NCI-H2081 (cell line): ENCODE measurements around the gene BUB1.
"Not testable (repeated sequence)": the region's sequence is repeated elsewhere in the genome, so short reads cannot be mapped to it uniquely, and the experiment has no call there.

ENCODE experiments used
- DNase-seq, 2 experiments: peaks; one replicate each; lab custom pipeline; 2025; lab: John Stamatoyannopoulos, UW

BUB1 gene

DNA sequence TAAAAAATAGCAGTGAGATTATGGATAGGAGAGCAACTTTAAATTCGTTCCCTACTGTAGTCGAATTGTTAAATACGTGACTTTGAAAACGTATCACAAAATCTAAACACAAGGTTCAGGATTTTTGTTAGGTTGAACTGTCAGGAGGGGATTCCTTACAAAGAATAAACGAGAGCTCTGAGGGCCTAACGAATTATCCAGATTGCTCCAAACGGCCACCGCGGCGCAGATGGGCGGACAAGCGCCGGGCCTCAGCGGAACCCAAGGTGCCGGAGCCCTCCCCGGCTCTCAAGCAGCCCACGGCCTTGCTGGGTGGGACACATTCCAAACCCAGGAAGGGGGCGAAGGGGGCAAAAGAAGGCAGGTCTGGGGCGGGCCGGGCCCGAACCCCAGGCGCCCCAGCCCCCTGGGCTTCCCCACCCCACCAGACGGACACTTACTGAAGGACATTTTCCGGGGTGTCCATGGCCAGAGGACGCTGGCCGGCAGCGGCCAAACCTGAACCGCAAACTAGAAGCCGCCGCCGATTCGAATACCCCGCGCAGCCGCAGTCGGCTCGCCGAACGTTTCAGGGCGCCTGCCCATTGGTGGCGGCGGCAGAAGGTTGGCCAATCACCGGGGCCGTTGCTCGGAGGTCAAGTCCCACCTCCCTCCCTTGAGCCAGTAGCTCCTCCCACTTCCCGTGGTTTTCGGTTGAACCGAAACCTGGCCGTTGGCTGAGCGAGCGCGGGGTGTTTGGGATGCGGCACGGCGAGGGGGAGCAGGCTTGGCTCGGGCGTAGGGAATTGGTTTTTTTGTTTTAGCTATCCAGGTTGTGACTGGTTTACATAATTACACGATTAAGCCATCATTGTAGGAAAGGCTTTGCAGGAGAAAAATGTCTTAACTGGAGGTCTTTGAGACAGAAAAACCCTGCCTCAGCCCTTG, at the start of gene BUB1:
Gene BUB1, minus strand, starts transcription at position 534 of the 927 bp plus-strand sequence. Its CDS starts 68 bp downstream, at position 466.
- peak; percentile 95 to 96 for DNase-seq

DNA sequence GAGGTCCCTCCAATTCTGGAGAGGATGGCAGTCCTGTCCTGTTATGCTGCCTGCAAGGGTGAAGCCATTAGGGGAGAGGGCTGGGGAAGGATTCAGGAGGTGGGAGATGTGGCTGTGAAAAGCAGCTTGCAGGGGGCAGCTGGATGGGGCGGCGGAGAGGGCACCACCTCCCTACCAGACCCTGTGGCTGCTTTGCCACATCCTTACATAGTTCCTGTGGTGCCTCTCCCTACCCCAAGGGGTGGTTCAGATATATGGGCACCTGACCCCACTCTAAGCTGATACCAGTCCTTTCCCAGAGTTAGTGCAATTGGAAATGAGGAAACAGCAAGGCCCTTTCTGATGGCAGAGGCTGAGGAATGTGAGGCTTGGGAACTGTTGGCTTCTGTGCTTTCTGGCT, 48.4 kb upstream of the BUB1 start:
- no peak for DNase-seq

DNA sequence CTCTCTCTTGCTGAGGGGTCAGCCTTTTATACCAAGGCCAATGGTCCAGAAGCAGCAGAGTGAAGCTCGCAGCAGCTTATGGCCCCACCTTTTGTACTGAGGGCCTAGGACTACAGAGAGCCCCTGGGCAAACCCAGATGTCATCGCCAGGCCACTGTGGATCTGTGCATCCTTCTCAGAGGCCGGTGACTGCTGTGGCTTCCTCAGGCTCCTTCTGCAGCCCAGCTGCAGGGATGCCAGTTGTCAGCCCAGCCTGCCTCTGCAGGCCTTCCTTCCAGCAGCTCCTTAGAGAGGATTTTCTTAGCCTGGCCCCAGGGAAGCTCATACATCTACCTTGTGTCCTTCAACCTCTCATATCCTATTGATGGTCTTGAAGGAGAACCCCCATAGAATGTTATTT, 48.0 kb upstream of the BUB1 start:
- no peak for DNase-seq

DNA sequence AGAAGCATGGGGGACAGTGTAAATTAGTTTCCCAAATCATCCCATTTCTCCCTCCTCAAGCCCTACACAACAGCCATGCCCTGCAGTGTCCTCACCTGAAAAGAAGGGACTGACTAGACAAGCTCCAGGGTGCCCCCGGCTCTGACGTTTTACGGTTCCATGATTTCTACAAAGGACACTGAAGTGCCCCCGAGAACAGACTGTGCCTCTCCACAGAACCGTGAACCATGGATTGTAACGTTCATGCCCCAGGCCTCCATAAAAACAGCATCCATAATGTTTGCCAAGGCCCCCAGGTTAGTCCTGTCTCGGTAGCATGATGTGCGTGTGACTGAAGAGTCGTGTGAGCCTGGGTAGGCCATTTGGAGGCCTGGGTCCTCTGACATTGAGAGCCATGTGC, 47.5 kb upstream of the BUB1 start:
- no peak for DNase-seq

DNA sequence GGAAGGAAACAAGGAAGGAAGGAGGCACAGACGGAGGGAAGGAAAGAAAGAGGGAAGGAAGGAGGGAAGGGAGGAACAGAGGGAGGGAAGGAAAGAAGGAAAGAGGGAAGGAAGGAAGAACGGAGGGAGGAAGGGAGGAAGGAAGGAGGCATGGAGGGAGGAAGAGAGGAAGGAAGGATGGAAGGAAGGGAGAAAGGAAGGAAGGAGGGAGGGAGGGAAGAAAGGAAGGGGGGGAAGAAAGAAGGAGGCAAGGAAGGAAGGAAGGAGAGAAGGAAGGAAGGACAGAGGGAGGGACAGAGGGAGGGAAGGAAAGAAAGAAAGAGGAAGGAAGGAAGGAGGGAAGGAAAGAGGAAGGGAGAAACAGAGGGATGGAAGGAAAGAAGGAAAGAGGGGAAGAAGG, 47.0 kb upstream of the BUB1 start:
- DNase-seq, result no peak

DNA sequence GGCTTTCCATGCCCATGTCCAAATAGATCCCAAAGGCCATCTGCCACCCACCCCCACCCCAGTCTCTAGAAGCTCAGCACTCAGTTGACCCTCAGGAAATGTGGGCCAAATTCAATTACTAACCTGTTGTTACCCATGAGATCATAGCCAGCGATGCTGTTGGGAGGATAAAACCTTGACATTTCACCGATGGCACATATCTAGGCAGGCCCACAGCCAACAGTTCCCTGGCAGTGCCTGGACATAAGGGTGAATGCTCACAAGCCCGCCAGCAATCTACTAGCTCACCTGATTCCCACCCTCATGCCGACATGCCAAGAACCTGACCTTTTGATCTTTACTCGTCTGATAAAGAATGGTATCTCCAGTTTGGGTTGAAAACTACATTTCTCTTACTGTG, 42.7 kb upstream of the BUB1 start:
- no peak for DNase-seq

DNA sequence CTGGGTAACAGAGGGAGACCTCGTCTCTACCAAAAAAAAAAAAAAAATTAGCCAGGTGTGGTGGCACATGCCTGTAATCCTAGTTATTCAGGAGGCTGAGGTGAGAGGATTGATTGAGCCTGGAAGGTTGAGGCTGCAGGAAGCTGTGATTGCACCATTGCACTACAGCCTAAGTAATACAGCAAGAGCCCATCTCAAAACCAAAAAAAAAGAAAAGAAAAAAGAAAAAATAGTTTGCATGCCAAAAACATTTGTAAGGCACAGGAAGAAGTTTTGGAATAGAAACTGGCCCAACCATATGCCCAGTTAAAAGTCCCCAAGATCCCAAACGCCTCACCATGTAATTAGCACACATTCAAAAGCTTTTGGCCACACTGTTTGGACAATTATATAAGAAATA, 41.1 kb upstream of the BUB1 start:
- DNase-seq, result no peak

DNA sequence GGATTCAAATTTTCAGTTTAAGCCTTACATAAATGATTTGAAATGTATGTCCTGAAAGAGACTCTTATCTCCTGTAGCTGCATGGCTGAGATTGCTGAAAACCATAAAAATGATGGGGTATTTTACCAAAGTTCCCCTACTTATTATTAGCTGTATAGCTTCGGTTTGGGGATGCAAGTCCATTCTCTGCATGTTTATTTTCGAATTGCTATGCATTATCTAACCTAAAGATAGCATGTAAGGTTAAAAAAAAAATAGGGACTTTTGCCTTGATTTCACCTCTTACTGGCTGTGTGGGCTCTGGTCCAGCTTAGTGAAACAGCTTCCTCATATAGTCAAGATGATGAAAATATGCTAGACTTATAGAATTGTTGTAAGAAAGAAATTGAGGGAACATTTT, 40.5 kb upstream of the BUB1 start:
- no peak for DNase-seq

DNA sequence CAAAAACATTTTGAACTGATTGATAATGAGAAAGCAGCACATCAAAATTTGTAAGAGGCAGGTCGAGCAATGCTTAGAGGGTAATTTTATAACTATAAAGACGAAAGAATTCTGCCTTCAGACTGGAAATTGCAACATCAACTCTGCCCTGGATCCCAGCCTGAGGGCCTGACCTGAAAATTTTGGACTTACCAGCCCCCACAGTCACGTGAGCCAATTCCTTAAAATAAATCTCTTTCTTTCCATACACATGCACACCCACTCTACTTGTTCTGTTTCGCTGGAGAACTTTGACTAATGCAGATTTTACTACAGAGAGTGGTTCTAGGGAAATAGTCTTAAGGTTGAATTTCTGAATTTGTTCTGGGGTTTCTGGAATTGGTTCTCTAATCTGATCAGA, 39.9 kb upstream of the BUB1 start:
- no peak for DNase-seq

DNA sequence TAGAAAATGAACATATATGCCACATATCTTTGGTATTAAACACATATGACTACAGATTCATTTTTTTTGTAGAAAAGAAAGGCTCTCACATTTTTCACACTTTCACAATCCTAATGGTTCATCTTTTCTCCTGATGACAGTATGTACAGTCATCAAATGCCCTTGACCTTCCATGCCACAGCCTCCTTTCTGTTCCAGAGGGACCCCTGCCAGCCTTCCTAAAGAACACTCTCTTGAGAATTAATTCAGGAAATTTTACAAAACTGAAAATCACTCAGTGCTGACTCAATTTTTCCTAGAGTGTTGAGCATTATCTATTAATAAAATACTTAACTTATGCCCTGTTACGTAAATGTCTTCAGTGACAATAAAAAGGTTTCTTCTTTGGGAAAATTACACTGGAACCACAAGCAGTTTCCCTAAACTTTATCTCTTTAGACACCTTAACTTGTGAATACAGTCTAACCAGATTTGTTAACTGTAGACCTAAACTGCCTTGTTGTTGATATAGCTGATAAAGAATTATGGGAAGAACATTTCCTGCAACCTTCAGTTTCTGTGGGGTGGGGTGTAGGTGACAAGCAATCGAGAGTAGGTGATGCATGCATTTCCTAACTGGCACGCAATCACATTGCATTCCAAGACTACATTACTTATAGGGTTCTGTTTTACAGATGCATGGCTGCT, 39.2 kb upstream of the BUB1 start:
- no peak for DNase-seq

DNA sequence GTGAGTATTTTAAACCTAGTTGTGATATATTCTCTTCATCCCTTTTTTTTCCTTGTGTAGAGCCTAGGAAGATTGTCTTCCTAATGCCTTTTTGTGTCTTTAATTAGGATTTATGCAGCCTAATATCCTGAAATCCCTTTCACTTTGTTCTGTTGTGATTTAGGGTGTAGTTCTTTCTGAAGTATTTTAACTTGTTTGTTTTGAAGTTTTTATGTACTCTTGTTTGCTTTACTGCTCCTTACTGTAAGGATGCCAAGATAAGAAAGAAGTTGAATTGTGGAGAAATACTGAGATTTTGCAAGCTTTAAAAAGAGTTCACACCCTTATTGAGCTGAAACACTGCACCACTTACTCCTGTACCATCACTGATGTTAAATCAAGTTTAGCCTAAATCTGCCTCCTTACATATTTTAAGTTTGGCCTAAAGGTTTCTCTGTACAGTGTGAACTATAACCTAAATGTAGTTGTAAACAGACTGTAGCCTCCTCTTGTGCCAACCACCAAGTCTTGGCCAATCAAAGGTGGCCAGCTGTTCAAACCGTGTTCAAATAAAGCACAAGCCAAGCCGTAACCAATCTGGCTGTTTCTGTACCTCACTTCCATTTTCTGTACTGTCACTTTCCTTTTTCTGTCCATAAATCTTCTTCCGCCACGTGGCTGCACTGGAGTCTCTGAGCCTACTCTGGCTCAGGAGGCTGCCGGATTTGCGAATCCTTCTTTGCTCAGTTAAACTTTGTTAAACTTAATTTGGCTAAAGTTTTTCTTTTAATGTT, 36.8 kb upstream of the BUB1 start:
- no peak for DNase-seq

DNA sequence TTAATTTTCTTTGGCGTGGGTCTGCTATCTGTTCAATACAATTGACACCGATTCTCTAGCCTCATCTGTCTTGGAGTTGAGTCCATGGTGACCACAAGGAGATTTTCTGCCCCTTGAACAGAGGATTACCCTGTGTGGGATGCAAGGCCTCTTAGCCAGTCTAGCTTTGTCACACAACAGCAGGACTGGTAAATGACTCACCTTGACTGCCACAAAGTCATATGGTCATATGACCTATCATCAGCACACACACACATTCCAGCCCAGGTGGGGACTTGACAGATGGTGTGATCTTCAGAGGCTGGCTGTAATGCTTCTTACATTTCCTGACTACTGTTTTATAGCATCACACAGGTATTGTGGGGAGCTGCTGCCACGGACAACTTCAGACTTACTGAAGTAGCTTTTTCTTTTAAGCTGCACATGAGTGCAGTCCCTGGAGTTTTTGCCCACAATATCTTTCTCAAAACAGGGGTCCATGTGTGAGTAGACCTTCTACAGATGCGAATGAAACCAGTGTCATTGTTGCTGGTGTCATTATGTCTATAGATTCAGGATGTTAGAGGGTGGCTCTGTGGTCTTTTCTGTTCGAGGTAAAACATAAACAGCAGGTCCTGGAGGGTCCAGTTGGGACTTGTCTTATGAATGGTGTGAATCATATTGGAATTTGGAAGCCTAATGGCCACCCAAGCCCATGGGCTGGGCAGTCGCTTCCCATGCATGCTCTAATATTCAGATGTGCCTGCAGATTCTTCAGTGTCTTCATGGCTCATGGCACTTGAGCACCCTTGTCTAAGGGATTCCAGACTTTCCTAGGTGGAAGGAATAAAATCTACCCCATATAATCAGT, 35.9 kb upstream of the BUB1 start:
- DNase-seq, result no peak

DNA sequence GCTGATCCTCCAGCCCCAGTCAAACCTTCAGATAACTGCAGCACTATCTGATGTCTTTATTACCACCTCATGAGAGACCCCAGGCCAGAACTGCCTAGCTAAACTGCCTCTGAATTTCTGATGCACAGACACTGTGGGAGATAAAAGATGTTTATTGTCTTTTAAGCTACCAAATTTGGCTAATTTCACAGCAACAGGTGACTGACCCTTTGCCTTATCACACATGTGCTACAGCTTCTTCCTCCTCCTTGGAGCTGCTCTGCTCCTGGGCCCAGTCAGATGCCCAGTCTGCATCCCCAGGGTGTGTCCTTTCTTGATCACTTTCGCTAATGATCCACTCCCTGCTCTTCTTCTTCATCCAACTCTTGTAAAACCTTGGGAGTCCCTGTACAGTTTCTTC, 34.9 kb upstream of the BUB1 start:
- DNase-seq, result no peak

DNA sequence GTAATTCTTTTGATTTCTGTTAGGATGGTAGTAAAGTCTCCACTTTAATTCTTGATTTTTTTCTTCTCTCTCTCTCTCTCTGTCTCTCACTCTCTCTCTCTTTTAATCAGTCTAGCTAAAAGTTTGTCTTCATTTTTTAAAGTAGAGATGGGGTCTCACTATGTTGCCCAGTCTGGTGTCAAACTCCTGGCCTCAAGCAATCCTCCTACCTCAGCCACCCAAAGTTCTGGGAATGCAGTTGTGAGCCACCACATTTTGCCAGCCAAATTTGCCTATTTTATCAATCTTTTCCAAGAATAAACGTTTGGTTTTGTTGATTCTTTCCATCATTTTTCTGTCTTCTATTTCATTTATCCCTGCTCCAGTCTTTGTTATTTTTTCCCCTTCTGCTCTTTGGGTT, 30.6 kb upstream of the BUB1 start:
- no peak for DNase-seq

DNA sequence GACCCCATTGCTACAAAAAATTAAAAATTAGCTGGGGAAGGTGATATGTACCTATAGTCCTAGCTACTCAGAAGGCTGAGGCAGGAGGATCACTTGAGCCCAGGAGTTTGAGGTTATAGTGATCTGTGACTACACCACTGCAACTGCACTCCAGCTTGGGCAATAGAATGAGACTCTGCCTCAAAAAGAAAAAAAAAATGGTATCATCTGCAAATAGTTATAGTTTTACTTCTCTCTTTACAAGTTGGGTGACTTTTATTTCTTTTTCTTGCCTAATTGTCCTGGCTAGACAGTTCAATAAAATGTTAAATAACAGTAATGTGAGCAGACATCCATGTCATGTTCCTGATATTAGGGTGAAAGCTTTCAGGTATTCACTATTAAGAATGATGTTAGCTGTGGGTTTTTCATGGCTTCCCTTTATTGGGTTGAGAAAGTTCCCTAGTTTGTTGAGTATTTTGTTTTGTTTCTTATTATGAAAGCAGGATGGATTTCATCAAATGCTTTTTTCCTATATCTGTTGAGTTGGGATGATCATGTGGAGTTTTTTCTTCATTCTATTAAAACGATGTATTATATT, 29.6 kb upstream of the BUB1 start:
- no peak for DNase-seq

DNA sequence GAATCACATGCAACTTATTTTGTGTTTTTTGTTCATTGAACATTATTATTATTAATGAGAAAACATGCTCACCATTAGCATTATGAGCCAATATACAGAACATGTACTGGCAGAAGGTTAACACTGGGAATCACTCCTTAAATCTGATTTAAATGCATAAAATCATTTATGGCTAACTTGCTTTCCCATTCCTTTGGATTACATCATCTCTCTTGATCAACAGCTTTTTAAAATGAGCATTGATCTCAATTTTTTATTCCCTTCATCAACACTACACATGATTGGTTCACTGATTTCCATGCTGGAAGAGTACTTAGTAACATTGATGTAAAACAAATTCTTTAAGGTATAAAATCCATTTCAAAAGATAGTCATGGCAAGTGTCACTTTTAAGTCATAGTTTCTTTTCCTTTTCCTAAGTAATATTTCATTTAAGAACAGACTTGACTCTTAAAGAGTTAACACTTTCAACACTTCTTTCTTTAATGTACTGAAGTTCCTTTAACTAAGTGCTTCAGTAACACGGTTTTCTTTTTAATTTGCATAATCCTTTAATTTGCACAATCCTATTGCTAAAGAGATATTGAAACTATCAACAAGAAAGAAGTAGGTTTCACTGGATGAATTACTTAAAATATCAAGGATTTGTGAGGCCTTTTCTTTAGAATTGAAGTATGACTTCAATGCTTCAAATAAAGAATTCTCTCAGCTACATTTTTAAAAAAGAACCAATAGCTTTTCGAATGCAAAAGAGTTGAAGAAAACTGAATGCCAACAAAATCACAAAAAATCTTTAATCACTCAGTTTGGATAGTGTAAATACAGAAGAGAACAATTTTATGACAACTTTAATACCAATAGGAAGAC, 24.9 kb upstream of the BUB1 start:
- no peak for DNase-seq

DNA sequence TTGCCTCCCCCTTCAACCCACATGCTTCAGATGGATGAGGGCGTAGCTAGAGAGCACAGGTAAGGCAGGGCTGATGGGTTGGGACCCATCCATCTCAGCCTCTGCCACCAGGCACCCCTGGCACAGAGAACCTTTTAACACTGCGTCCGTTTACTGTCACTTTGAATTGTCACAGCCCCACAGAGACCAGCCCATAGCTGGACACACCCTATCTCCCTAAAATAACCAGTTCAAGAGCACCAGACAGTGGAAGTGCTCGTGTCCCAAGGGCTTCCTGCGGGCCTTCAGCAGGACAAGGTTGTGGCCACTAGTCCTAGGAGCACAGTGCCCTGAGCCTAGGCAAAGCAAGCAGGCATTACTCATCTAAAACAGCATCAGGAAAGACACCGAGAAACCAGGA, 20.4 kb upstream of the BUB1 start:
- not testable (repeated sequence) for DNase-seq

DNA sequence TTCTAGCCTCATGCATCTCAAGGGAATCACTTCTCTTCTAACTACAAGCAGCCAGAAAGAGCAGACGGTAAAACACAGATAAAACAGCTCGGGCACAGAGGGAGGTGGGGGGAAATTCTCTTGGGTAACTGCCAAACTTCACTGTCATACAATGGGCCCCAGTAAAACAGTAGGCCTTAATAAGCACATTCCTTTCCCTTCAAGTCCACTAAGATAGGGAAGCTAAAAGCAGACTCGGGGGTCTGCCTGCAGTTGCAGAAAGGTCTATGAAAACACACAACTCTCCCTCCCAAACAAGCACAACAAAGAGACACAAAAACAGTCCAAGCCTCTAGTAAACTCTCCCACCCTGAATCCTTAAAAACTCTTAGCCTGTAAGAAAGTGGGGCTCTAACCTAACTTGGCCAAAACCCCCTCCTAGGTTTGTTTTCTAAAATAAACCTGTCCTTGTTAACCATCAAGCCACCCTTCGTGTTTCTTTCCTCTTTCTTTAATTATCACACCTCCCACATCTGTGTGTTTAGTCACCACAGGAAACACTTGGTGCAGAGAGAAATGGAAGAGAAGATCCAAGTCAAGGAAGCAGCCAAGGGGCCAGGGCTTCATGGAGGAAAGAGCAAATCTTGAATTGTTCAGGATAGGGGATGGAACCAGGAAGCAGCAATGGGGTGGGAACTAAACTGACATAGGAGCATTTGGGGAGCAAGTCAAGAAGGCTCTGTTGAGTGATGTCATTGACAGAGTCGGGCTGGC, 17.5 kb upstream of the BUB1 start:
- not testable (repeated sequence) for DNase-seq

DNA sequence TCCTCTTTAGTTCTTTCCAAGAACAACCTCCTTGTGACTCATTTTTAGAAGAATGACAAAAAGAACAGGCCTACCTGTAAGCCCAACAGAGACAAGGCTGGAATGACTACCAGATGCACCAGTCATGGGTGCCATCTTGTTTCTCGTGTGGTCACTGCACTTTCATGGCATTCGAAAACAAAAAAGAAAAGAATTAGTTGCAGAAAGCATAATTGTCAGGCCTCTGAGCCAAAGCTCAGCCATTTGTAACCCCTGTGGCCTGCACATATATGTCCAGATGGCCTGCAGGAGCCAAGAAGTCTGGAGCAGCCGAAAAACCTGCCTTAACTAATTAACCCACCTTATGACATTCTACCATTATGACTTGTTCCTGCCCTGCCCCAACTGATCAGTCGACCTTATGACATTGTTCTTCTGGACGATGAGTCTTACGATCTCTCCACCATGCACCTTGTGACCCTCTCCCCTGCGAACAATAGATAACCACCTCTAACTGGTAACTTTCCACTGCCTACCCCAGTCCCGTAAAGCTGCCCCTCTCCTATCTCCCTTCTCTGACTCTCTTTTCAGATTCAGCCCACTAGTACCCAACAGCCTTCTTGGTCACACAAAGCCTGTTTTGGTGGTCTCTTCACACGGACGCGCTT, 13.9 kb upstream of the BUB1 start:
- no peak for DNase-seq
